Panc1 (cell line): Measurements from ENCODE around the gene R3HDM2. TPM values are rescaled to one million over a fixed set of nuclear protein-coding genes. Genes with fewer than 3 reads are reported as not detected.

Experiments used
- ATAC-seq: fragments of 200-7000 bp; cut with Tn5 transposase; 2 replicates; pipeline ENCODE4 v1.9.1; 2020; ENCODE audit warnings: mild to moderate bottlenecking, moderate library complexity
- BruUV-seq: library from RNA; stranded (reverse); fragments of 400-500 nt; replicated peaks from 2 replicates; lab custom pipeline; 2021; lab: Mats Ljungman, UMichigan
- CTCF ChIA-PET: fragments of 300-600 bp; sonication (Branson Sonifier 250); formaldehyde crosslinking; loops from one replicate; lab custom pipeline; 2022; ENCODE audit warnings: antibody characterized with exemption; lab: Charles Lee
- POLR2A ChIA-PET: fragments of 300-600 bp; sonication (Branson Sonifier 250); formaldehyde crosslinking; loops from one replicate; lab custom pipeline; 2022; ENCODE audit warnings: antibody characterized with exemption; lab: Charles Lee
- DNase-seq: peaks from one replicate; pipeline ENCODE4 v3.0.0-alpha.2; 2010; ENCODE audit warnings: low read depth, low spot score
- H3K27ac ChIP-seq: 2 replicates; pipeline ENCODE4 v1.5.1; 2011; ENCODE audit warnings: mild to moderate bottlenecking, low read length, inconsistent platforms
- H3K27me3 ChIP-seq: fragments of 200-500 bp; sonication (Bioruptor generic); 2 replicates; pipeline ENCODE4 v1.6.0; 2014; ENCODE audit warnings: low read length, inconsistent platforms; ENCODE audit not compliant: control insufficient read depth, insufficient read depth
- H3K36me3 ChIP-seq: fragments of 200-500 bp; sonication (Bioruptor generic); 2 replicates; pipeline ENCODE4 v1.5.1; 2014; ENCODE audit warnings: inconsistent platforms, mild to moderate bottlenecking, low read length, moderate library complexity; ENCODE audit not compliant: control insufficient read depth, insufficient read depth
- H3K4me1 ChIP-seq: 2 replicates; pipeline ENCODE4 v1.5.1; 2011; ENCODE audit warnings: inconsistent platforms, mild to moderate bottlenecking, low read length, moderate library complexity; ENCODE audit not compliant: control insufficient read depth, insufficient read depth
- H3K4me3 ChIP-seq, 2 experiments: 2 replicates each; pipeline ENCODE4 v1.5.1; 2011 to 2012; ENCODE audit warnings: low read depth in 2 of 2, low read length in 2 of 2, mild to moderate bottlenecking in 2 of 2, inconsistent platforms in 1 of 2, moderate library complexity in 1 of 2
- H3K9me3 ChIP-seq: fragments of 200-500 bp; sonication (Bioruptor generic); 2 replicates; pipeline ENCODE4 v1.5.1; 2014; ENCODE audit warnings: low read depth, mild to moderate bottlenecking, inconsistent platforms, low read length, moderate library complexity; ENCODE audit not compliant: control insufficient read depth, insufficient read depth
- POLR2AphosphoS5 ChIP-seq: IDR thresholded peaks from 2 replicates; pipeline ENCODE4 v1.6.1; 2012; ENCODE audit warnings: mild to moderate bottlenecking, low read depth, low read length, moderate library complexity
- SIN3A ChIP-seq: IDR thresholded peaks from 2 replicates; pipeline ENCODE4 v1.6.1; 2012; ENCODE audit warnings: low read depth, mild to moderate bottlenecking, low read length, moderate library complexity, borderline replicate concordance; ENCODE audit not compliant: insufficient read depth
- TCF7L2 ChIP-seq: IDR thresholded peaks from 2 replicates; pipeline ENCODE4 v1.6.1; 2011; ENCODE audit warnings: mild to moderate bottlenecking, low read depth, low read length, inconsistent platforms
- in situ Hi-C: cut with HindIII; loops from 2 replicates; pipeline ENCODE4 v1.10.0; 2016; ENCODE audit warnings: low sequenced_read_pairs, low pct_unique_long_range_greater_than_20kb
- intact Hi-C: fragments of 100-400 bp; cut with micrococcal nuclease; formaldehyde crosslinking; loops from one replicate; pipeline ENCODE4 v1.10.0; 2022; ENCODE audit not compliant: unreplicated experiment
- total RNA-seq: library from RNA; stranded (reverse); gene quantifications from one replicate; pipeline ENCODE4 v1.2.1, GENCODE V29; 2021; ENCODE audit not compliant: unreplicated experiment
- TF ChIP-seq, protein P1 (sequence below), 2 experiments: IDR thresholded peaks; 2 replicates each; pipeline ENCODE4 v1.6.1; 2011 to 2012; ENCODE audit warnings: low read depth in 2 of 2, control low read depth in 1 of 2, low read length in 1 of 2, mild to moderate bottlenecking in 1 of 2, moderate library complexity in 1 of 2; ENCODE audit not compliant: insufficient read depth in 1 of 2
- TF ChIP-seq, protein P2 (sequence below): fragments of 450-650 bp; IDR thresholded peaks from 2 replicates; pipeline ENCODE4 v1.5.1; 2017; ENCODE audit warnings: mild to moderate bottlenecking

R3HDM2 gene
- total RNA-seq, 1 experiment from 2014 or later, result 56.5 TPM

DNA sequence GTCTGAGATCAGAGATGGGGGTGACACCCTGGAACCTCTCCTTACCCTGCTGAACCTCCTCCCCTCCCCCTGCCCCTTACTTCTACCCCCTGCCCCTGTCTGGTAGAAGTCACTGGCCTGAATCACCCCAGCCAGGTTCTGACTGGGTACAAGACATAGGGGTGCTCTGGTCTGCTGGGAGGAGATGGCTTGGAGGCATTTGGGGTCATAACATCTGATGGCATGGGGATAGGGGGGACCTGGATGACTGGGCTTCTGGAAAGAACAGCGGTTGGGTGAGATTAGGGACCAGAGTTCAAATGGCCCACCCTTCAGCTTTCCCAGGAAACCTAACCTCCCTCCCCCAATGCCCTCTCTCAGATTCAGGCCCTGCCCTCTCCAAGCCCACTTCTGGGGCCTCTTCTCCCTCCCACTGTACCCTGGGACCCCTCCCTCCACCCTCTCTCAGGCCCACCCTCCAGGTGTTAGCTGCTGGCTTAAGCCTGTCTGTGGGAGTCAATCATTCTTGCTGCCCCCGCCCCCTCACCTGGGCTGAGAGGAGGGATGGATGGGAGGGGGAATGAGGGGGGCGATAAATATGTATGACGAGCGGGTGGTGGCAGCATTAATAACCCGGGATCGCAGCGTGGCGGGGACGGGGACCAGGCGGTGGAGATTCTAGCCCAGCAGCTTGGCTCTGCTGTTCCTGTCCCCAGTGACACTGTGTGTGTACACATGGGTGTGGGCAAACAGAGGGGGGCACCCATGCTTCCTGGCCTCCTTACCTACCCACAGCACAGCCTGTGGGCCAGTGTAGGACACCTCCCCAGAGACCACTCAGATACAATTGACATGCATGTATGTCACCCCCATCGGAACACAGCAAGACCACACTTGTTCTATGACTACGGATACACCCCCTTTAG, 208.3 kb downstream of the R3HDM2 start:
- CTCF ChIA-PET, result no interaction called here

GRCh38 chr12:57221169-57221917, 209.5 kb downstream of the R3HDM2 start:
- POLR2A ChIA-PET, result no interaction called here

More for the DNA sequence above, 208.3 kb downstream of the R3HDM2 start:
- Histone ChIP-seq H3K27me3 (no peaks in the 10 kb centered on the region; the same call in 1 of the 2 replicates), H3K4me1 (peaks cover 6% of the 10 kb centered on the region; the same call in 1 of the 2 replicates), H3K4me3 (no peak overlapping the region), H3K27ac (no peak overlapping the region), H3K36me3 (no peaks in the 10 kb centered on the region), H3K9me3 (no peaks in the 10 kb centered on the region)
- POLR2A ChIA-PET, result no interaction called here
- in situ Hi-C loops (no loop called here), intact Hi-C loops (no loop called here)
- ATAC-seq (no peak), DNase-seq (no peak)
- BruUV-seq, result no TSS peak
- TF ChIP-seq, protein P1, sequence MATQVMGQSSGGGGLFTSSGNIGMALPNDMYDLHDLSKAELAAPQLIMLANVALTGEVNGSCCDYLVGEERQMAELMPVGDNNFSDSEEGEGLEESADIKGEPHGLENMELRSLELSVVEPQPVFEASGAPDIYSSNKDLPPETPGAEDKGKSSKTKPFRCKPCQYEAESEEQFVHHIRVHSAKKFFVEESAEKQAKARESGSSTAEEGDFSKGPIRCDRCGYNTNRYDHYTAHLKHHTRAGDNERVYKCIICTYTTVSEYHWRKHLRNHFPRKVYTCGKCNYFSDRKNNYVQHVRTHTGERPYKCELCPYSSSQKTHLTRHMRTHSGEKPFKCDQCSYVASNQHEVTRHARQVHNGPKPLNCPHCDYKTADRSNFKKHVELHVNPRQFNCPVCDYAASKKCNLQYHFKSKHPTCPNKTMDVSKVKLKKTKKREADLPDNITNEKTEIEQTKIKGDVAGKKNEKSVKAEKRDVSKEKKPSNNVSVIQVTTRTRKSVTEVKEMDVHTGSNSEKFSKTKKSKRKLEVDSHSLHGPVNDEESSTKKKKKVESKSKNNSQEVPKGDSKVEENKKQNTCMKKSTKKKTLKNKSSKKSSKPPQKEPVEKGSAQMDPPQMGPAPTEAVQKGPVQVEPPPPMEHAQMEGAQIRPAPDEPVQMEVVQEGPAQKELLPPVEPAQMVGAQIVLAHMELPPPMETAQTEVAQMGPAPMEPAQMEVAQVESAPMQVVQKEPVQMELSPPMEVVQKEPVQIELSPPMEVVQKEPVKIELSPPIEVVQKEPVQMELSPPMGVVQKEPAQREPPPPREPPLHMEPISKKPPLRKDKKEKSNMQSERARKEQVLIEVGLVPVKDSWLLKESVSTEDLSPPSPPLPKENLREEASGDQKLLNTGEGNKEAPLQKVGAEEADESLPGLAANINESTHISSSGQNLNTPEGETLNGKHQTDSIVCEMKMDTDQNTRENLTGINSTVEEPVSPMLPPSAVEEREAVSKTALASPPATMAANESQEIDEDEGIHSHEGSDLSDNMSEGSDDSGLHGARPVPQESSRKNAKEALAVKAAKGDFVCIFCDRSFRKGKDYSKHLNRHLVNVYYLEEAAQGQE (IDR thresholded peaks at IDR 0.05; ENCODE audit: insufficient read depth in 1 of 2, low read depth in 2 of 2, low read length in 1 of 2), result no peak
- no peak for TF ChIP-seq SIN3A

More at GRCh38 chr12:57221169-57221917, 209.5 kb downstream of the R3HDM2 start:
- intact Hi-C loops (no loop called here), in situ Hi-C loops (no loop called here)
- H3K27me3 ChIP-seq, result no peaks in the 10 kb centered on the region; the same call in 1 of the 2 replicates
- H3K27ac ChIP-seq, result no peak overlapping the region
- H3K4me3 ChIP-seq, result no peak overlapping the region
- no peaks in the 10 kb centered on the region; the same call in 1 of the 2 replicates for H3K36me3 ChIP-seq
- peaks cover 10% of the 10 kb centered on the region for H3K4me1 ChIP-seq
- BruUV-seq, result no TSS peak
- CTCF ChIA-PET, result no interaction called here
- H3K9me3 ChIP-seq, result no peaks in the 10 kb centered on the region
- TF ChIP-seq, protein P1 (IDR thresholded peaks at IDR 0.05; ENCODE audit: insufficient read depth in 1 of 2, low read depth in 2 of 2, low read length in 1 of 2), result no peak
- TF ChIP-seq POLR2AphosphoS5 (no peak), TCF7L2 (no peak), SIN3A (no peak)
- TF ChIP-seq, protein P2, sequence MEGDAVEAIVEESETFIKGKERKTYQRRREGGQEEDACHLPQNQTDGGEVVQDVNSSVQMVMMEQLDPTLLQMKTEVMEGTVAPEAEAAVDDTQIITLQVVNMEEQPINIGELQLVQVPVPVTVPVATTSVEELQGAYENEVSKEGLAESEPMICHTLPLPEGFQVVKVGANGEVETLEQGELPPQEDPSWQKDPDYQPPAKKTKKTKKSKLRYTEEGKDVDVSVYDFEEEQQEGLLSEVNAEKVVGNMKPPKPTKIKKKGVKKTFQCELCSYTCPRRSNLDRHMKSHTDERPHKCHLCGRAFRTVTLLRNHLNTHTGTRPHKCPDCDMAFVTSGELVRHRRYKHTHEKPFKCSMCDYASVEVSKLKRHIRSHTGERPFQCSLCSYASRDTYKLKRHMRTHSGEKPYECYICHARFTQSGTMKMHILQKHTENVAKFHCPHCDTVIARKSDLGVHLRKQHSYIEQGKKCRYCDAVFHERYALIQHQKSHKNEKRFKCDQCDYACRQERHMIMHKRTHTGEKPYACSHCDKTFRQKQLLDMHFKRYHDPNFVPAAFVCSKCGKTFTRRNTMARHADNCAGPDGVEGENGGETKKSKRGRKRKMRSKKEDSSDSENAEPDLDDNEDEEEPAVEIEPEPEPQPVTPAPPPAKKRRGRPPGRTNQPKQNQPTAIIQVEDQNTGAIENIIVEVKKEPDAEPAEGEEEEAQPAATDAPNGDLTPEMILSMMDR, result no peak
- DNase-seq (no peak), ATAC-seq (no peak)
